WI38 (cell line): ENCODE data around the gene HOXA10.

ENCODE experiments used
- H3K4me3 ChIP-seq: 2 replicates; pipeline ENCODE4 v1.5.1; 2011; ENCODE audit warnings: low read depth, mild to moderate bottlenecking, control low read depth, low read length
- TF ChIP-seq, protein P1 (sequence below): IDR thresholded peaks from 2 replicates; pipeline ENCODE4 v1.5.1; 2012; ENCODE audit warnings: low read depth, mild to moderate bottlenecking, control low read depth, low read length

The HOXA10 gene

DNA sequence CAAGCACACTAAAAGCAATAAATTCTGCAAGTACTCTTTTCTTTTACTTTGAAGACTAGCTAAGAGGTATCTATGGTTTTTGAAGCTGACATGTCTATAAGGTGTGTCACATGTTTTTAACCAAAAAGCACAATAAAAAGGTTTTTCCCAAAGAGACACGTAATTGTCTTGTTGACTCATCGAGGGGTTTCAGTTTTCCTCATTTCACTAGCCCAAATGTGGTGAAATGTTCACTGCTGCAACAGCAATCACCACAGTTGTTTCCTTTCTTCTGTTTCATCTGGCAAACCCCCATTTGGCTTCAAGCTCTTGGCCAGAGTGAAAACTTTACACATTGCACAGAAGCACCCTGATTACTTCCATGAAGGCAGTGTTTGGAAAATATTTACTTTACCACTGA lies 39.7 kb downstream of the HOXA10 start:
- TF ChIP-seq, protein P1, sequence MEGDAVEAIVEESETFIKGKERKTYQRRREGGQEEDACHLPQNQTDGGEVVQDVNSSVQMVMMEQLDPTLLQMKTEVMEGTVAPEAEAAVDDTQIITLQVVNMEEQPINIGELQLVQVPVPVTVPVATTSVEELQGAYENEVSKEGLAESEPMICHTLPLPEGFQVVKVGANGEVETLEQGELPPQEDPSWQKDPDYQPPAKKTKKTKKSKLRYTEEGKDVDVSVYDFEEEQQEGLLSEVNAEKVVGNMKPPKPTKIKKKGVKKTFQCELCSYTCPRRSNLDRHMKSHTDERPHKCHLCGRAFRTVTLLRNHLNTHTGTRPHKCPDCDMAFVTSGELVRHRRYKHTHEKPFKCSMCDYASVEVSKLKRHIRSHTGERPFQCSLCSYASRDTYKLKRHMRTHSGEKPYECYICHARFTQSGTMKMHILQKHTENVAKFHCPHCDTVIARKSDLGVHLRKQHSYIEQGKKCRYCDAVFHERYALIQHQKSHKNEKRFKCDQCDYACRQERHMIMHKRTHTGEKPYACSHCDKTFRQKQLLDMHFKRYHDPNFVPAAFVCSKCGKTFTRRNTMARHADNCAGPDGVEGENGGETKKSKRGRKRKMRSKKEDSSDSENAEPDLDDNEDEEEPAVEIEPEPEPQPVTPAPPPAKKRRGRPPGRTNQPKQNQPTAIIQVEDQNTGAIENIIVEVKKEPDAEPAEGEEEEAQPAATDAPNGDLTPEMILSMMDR = no peak

DNA sequence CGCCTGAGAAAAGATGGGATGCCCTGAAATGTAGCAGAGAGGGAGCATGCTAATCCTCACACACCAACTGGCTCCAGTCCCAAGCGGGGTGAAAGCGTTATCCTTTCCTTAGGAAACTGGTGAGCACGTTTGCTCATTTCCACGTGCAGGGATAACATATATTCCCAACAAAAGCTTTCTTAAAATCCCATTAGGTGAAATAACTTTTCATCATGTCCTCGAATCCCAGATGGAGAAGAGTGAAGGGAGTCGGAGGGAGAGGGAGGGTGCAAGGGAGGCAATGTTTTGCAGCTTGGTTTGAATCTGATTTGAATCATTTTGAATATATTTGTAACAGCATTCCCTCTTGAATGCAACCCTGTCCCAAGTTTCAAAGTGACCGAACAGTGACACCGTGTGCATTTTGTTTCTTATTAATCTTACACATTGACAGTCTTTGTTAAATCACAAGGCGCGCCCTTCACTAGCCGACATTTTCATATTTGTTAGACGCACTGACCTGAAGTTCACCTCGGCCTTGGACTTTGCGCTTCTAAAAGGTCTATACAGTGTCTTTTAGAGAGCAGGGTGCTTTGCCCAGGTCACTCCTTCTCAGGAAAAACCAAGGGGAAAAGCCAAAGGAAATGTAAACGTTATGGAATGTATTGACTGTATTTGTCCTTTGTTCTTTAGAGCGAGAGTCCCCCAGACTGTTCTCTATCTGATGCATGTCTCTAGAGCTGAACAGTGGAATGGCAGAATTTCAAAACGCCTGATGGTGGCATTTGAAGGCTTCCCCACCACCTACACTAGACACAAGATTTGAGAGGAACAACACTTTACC lies 40.5 kb downstream of the HOXA10 start:
- TF ChIP-seq, protein P1 = no peak
- H3K4me3 ChIP-seq = no peak overlapping the region

More for the DNA sequence above, 39.7 kb downstream of the HOXA10 start:
- H3K4me3 ChIP-seq = no peak overlapping the region

DNA sequence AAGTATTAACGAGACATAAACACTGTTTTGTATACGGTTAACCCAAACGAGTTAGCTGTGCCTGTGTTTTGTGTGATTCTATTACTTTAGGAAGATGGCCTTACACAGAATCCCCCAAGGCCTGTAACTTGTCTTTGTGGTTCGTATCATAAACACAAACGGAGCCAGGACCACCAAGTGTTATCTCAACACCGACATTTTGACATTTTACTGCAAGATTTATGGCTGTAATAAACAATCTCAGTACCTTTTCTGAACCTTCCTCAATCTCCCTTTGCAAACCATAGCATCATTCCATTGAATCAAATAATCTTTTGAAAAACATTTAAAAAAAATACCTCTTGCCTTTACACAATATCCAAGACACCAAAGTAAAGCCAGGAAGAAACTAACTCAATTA lies 41.1 kb downstream of the HOXA10 start:
- TF ChIP-seq, protein P1 = no peak
- H3K4me3 ChIP-seq = no peak overlapping the region

DNA sequence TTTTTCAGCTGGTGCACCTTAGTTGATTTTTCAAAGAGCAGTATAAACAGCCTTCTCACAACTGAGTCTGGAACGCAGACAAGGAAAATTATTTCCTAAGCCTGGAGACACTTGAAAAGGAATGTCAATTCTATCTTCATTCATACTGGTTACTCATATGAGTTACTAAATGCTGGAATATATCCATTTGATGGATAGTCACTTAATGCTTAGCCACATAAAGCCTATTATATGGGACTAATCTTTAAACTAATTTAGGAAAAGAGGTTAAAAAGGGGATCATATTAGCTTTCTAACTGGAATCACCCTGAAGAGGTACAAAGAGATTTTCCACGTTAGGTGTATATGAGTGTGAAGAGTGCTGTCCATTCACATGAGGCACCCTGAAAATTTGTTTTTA lies 41.9 kb downstream of the HOXA10 start:
- H3K4me3 ChIP-seq = no peak overlapping the region
- TF ChIP-seq, protein P1 = no peak

DNA sequence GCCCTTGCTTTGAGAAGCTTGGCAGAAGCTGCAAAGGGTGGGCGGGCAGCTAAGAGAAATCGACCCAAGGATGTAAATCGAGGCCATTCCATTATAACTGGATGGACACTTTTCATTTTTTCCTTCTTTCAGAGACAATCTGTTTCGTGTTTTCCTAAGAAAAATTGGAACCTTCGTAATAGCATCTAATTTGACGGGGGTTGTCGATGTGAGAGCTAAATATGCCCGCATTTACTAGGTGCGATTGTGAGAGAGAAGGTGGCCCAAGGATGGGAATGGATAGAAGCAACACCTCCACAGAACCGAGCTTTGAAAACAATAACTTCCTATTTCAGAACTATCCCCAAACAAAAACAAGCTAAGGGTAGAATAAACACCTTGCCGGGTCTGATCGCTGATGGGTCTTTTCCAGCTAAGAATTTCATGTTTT lies 42.7 kb downstream of the HOXA10 start:
- peak overlapping the region; percentile 63 for H3K4me3 ChIP-seq
- TF ChIP-seq, protein P1 = no peak

DNA sequence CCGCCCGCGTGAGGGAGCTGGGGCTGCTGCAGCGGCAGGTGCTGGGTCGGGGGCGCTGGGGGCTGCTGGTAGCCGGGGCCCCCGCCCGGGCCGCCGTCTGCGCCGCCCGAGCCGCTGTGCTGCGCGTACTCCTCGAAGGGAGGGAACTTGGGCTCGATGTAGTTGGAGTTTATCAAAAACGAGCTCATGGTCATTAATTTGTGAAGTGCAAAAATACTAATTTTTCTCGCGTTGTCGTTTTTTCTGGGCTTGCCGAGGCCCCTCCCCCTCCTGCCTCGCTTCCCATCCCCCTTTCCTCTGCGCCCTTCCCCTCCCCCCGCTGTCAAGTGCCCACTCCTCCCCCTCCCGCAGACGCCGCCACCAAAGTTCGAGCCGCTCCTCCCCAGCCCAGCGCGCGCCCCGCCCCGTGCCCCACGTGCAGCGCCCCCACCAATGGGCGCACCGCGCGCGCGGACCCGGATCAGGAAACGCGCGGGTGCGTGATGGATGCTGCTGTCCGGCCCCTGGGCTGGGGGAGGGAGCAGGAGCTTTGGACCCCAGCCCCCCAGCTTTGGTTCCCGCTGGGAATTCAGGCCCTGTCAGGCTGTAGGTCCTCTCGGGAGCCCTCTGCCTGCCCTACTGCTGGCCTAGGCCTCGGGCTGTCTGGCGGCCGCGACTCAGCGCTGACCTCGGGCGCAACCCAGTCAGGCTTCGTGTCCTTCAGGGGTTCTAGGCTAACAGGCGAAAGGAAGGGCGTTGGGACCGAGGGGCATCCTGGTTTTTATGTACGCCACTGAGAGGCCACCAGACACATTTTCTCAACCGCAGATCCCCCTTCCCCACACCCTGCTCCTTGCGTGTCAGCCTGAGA lies 43.4 kb downstream of the HOXA10 start, which contains the start of gene HOXA4:
TSS of gene HOXA4 (minus strand) at position 218 of the 850 bp plus-strand sequence. CDS start at position 194, 24 bp downstream.
- TF ChIP-seq, protein P1 = no peak
- peak within 1 kb of the TSS; percentile 63 for H3K4me3 ChIP-seq
